Measurements from ENCODE around the gene ACOT2.
"Not testable (repeated sequence)": the region's sequence is repeated elsewhere in the genome, so short reads cannot be mapped to it uniquely, and the experiment has no call there.

DNA sequence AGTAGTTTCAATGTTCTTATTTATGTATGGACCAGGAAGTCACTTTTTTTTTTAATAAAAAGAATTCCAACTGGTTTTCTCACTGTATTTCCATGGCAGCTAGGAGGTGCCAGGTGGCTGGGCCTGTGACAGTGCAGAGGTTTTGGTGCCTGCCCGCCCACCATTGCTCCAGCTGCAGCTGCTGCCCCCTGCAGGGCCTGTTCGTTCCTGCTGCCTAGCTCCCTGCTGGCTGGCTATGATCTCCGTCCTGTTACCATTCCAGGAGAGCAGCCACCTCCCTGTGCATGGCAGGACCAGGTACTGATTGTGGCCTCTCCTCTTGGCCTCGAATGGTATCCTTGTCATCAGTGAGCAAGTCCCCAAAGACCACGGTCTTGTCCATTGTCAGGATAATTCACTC is 30.0 kb upstream of the ACOT2 start:
- TF ChIP-seq, protein P1, sequence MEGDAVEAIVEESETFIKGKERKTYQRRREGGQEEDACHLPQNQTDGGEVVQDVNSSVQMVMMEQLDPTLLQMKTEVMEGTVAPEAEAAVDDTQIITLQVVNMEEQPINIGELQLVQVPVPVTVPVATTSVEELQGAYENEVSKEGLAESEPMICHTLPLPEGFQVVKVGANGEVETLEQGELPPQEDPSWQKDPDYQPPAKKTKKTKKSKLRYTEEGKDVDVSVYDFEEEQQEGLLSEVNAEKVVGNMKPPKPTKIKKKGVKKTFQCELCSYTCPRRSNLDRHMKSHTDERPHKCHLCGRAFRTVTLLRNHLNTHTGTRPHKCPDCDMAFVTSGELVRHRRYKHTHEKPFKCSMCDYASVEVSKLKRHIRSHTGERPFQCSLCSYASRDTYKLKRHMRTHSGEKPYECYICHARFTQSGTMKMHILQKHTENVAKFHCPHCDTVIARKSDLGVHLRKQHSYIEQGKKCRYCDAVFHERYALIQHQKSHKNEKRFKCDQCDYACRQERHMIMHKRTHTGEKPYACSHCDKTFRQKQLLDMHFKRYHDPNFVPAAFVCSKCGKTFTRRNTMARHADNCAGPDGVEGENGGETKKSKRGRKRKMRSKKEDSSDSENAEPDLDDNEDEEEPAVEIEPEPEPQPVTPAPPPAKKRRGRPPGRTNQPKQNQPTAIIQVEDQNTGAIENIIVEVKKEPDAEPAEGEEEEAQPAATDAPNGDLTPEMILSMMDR (IDR thresholded peaks at IDR 0.05; ENCODE audit: low read depth, low read length, poor library complexity, severe bottlenecking), result peak; percentile 66
- TF ChIP-seq EZH2phosphoT487 (IDR thresholded peaks at IDR 0.05; ENCODE audit: borderline replicate concordance, low read length), result not testable (repeated sequence)

All from DOHH2 (cell line).